HepG2 (cell line): ENCODE results near the gene VAV2. TPM values are rescaled to one million over a fixed set of nuclear protein-coding genes. Genes with fewer than 3 reads are reported as not detected.

ENCODE experiments used
- ATAC-seq: fragments of 200-7000 bp; cut with Tn5 transposase; 3 replicates; pipeline ENCODE4 v1.9.1; 2020; ENCODE audit warnings: mild to moderate bottlenecking, moderate library complexity
- BruUV-seq: library from RNA; stranded (reverse); fragments of 400-500 nt; replicated peaks from 2 replicates; lab custom pipeline; 2021; lab: Mats Ljungman, UMichigan
- CTCF ChIA-PET: fragments of 300-600 bp; formaldehyde crosslinking; extraction: SDS; loops from one replicate; lab custom pipeline; 2021; ENCODE audit warnings: low total read pairs, inconsistent platforms, low intra/inter-chr PET ratio; lab: Yijun Ruan, JAX
- POLR2A ChIA-PET: fragments of 350-600 bp; sonication (Branson Sonifier 250); formaldehyde crosslinking; loops from one replicate; lab custom pipeline; 2020; ENCODE audit warnings: antibody characterized with exemption, inconsistent platforms; lab: Yijun Ruan, JAX
- DNase-seq: peaks from one replicate; pipeline ENCODE4 v3.0.0-alpha.2; 2015; ENCODE audit warnings: low spot score
- FAIRE-seq: peaks from 3 replicates; lab custom pipeline; 2011; peaks lifted over from hg19 to GRCh38; lab: Jason Lieb, UNC
- H2AFZ ChIP-seq: one replicate; pipeline ENCODE4 v1.6.1; 2011; ENCODE audit warnings: low read length, inconsistent platforms
- H3K27ac ChIP-seq: fragments of 300-600 bp; 3 replicates; pipeline ENCODE4 v1.8.0; 2011; ENCODE audit warnings: mixed run types, mild to moderate bottlenecking, mixed read lengths, low read length, inconsistent platforms; ENCODE audit not compliant: insufficient read depth; ENCODE audit errors: extremely low read length
- H3K27me3 ChIP-seq, 2 experiments: fragments of 200-600 bp in 1 of 2; 2 replicates in 1 of 2; 3 replicates in 1 of 2; pipeline versions ENCODE4 v1.6.0 to v1.8.0; 2011; ENCODE audit warnings: low read length in 2 of 2, mild to moderate bottlenecking in 2 of 2, moderate library complexity in 2 of 2, inconsistent platforms in 1 of 2; ENCODE audit not compliant: insufficient read depth in 2 of 2, control insufficient read depth in 1 of 2
- H3K36me3 ChIP-seq, 2 experiments: fragments of 200-600 bp in 1 of 2; replicated peaks in 1 of 2; 2 replicates in 1 of 2; 3 replicates in 1 of 2; pipeline versions ENCODE4 v1.5.1 to v1.8.0; 2011; ENCODE audit warnings: low read length in 2 of 2, inconsistent platforms in 1 of 2; ENCODE audit not compliant: insufficient read depth in 2 of 2, control insufficient read depth in 1 of 2
- H3K4me1 ChIP-seq: 2 replicates; pipeline ENCODE4 v1.5.1; 2012; ENCODE audit warnings: low read length, inconsistent platforms; ENCODE audit not compliant: insufficient read depth
- H3K4me2 ChIP-seq: 2 replicates; pipeline ENCODE4 v1.6.0; 2011; ENCODE audit warnings: low read depth, low read length, inconsistent platforms
- H3K4me3 ChIP-seq, 3 experiments: fragments of 200-600 bp in 1 of 3; sonication (generic), shearing (Covaris generic) in 1 of 3; replicated peaks in 1 of 3; 2 replicates each; pipeline ENCODE4 v1.5.1; 2011 to 2016; ENCODE audit warnings: low read length in 3 of 3, inconsistent platforms in 2 of 3, low read depth in 2 of 3, mild to moderate bottlenecking in 2 of 3, control low read depth in 1 of 3, mixed read lengths in 1 of 3; ENCODE audit not compliant: insufficient read depth in 1 of 3
- H3K79me2 ChIP-seq: one replicate; pipeline ENCODE4 v1.6.1; 2011; ENCODE audit warnings: low read length, inconsistent platforms; ENCODE audit not compliant: insufficient read depth
- H3K9ac ChIP-seq: 2 replicates; pipeline ENCODE4 v1.6.0; 2011; ENCODE audit warnings: mild to moderate bottlenecking, low read depth, low read length, inconsistent platforms; ENCODE audit not compliant: insufficient read depth
- H3K9me3 ChIP-seq: 2 replicates; pipeline ENCODE4 v1.5.1; 2012; ENCODE audit warnings: mild to moderate bottlenecking, low read length
- H4K20me1 ChIP-seq: 2 replicates; pipeline ENCODE4 v1.6.0; 2011; ENCODE audit warnings: inconsistent platforms, mild to moderate bottlenecking, low read length, moderate library complexity; ENCODE audit not compliant: insufficient read depth
- AGO2 ChIP-seq: fragments of 200-400 bp; formaldehyde crosslinking; optimal IDR thresholded peaks from 2 replicates; pipeline ENCODE3; 2017; ENCODE audit warnings: mild to moderate bottlenecking, low read depth, low read length, moderate library complexity
- GFI1 ChIP-seq: sonication (generic); formaldehyde crosslinking; IDR thresholded peaks from 2 replicates; pipeline ENCODE4 v1.5.0; 2020; ENCODE audit warnings: missing genetic modification reagents, mild to moderate bottlenecking, borderline replicate concordance
- NCOR1 ChIP-seq: fragments of 200-600 bp; sonication (generic); IDR thresholded peaks from 2 replicates; pipeline ENCODE4 v1.7.0; 2017; ENCODE audit warnings: antibody characterized with exemption, low read length, borderline replicate concordance
- ZNF24 ChIP-seq: fragments of 450-650 bp; IDR thresholded peaks from 2 replicates; pipeline ENCODE4 v1.6.1; 2017; ENCODE audit warnings: antibody characterized with exemption, mild to moderate bottlenecking
- ZNF3 ChIP-seq: IDR thresholded peaks from 2 replicates; pipeline ENCODE4 v1.7.0; 2017; ENCODE audit warnings: inconsistent platforms
- WGBS: methylation state at CpG from one replicate; pipeline ENCODE4 v1.1.6; 2017; ENCODE audit warnings: low lambda C conversion rate; 5-methylcytosine and 5-hydroxymethylcytosine counted together
- in situ Hi-C: cut with HindIII; loops from 2 replicates; pipeline ENCODE4 v1.10.0; 2017; ENCODE audit warnings: low pct_unique_long_range_greater_than_20kb; ENCODE audit not compliant: extremely low pct_ligation_motif_present
- intact Hi-C: fragments of 100-400 bp; cut with micrococcal nuclease; formaldehyde crosslinking; loops from one replicate; pipeline ENCODE4 v1.10.0; 2022; ENCODE audit not compliant: unreplicated experiment
- polyA plus RNA-seq, 8 experiments: library from polyadenylated mRNA; depleted of rRNA in 3 of 8; stranded (reverse) in 7 of 8; unstranded in 1 of 8; fragments of >200 nt; fragmentation: Illumina TruSeq in 4 of 8; extraction: Trizol in 4 of 8; gene quantifications; 2 replicates each; pipeline versions ENCODE4 v1.2.1 to v1.2.3, GENCODE V29; 2011 to 2016; ENCODE audit warnings: low read depth in 4 of 8, missing spikeins in 1 of 8, mixed read lengths in 1 of 8; ENCODE audit not compliant: insufficient read depth in 1 of 8
- total RNA-seq, 5 experiments: library from RNA; depleted of rRNA; stranded (reverse); fragments of >200 nt; fragmentation: Illumina TruSeq; extraction: Trizol; gene quantifications; 2 replicates each; pipeline ENCODE4 v1.2.3, GENCODE V29; 2016; ENCODE audit warnings: low read depth in 1 of 5
- TF ChIP-seq, protein P1 (sequence below): sonication (generic); formaldehyde crosslinking; IDR thresholded peaks from 2 replicates; pipeline ENCODE4 v1.9.0; 2021; ENCODE audit warnings: mild to moderate bottlenecking, missing genetic modification reagents
- TF ChIP-seq, protein P2 (sequence below): sonication (generic); formaldehyde crosslinking; IDR thresholded peaks from 2 replicates; pipeline ENCODE4 v1.5.0; 2020; ENCODE audit warnings: missing genetic modification reagents
- TF ChIP-seq, protein P3 (sequence below): sonication (generic); formaldehyde crosslinking; IDR thresholded peaks from 2 replicates; pipeline ENCODE4 v1.4.0; 2020; ENCODE audit warnings: missing genetic modification reagents, borderline replicate concordance

The VAV2 gene
- total and polyA plus RNA-seq, 2 of the 13 experiments (the other 11 are each of a cell fraction or from before 2014, with no cell fraction given): 22.5 to 22.9 TPM

DNA sequence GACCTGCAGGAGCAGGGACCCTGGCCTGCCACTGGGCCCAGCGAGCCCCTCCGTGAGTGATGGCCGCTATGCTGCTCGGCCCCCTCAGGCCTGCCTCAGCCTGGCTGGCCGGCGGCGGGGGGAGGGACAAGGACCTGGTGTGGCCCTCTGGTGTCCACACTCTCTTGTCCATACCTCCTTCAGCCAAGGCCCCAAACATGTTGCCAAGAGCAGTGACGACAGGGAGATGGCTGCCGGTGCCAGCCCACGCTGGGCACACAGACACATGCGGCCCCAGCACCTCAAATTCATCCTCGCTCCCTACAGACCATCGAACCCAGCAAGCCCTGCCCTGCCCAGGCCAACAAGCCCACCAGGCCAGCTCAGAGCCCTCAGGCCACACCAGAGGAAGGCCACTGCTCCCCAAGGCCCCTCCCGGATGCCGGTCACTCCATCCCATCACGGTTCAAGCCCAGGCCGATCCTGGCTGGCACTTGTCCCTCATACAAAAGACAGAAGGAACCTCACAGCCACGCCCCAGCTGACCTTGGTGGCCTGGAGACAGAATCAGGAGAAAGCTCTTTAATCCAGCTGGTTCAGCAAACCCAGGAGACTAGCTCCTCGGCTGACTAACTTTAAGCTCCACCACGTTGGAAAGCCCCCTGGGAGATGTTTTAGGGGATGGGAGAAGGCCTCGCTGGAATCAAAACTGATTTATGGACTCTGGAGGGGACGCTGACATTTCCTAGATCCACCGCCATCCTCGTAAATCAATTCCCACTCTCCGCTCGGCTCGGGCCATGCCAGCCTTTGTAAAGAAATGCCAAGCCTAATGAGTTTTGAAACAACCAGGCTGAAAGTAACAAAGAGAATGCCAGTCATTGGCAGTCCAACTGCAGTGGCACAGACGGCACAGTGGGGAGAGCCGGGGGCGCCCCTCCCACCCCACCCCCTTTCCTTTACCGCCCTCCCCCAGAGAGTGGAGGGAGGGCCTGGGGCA is 84.9 kb downstream of the VAV2 start:
- DNase-seq: no peak
- CTCF ChIA-PET: no interaction called here

DNA sequence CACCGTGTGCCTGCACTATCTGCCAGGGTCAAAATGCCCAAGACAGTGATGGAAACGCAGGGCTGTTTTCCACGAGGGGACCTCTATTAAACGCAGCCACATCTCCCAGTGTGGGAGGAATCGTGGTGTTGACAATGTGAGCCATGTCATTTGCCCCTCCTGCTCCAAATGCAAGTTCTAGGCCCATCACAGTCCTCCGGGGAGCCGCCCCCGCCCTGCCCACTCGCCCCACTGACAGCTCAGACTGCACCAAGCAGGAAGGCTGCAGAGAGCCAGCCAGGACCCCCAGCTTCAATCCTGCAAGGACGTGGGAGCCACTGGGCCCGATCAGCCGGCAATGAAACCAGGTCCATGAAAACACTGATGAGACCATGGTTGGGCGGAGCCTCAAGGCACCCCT is 85.9 kb downstream of the VAV2 start:
- H3K79me2 ChIP-seq: peaks cover 70% of the 10 kb centered on the region
- in situ Hi-C loops (no loop called here), intact Hi-C loops (no loop called here)
- ATAC-seq (no peak), FAIRE-seq (no peak), DNase-seq (no peak)
- H4K20me1 ChIP-seq: 0 out of 2 replicates have a peak, but pooled peaks cover 2% of the 10 kb centered on the region
- ChIA-PET POLR2A (interaction anchor here (0.7 to 1.0 kb wide), 2 partner anchors 12 to 14 kb away, joined by 3 read pairs; no protein-coding TSS in a partner anchor), CTCF (no interaction called here)
- no peaks in the 10 kb centered on the region for H3K4me1 ChIP-seq
- H3K9me3 ChIP-seq: no peaks in the 10 kb centered on the region
- no TSS peak for BruUV-seq
- 100% methylated on average over 4 of the region's 13 CpGs for whole genome bisulfite sequencing
- H2AFZ ChIP-seq: no peak overlapping the region
- H3K9ac ChIP-seq: no peak overlapping the region
- no peak overlapping the region for H3K4me2 ChIP-seq
- no peak overlapping the region for H3K4me3 ChIP-seq
- no peak overlapping the region for H3K27ac ChIP-seq
- no peaks in the 10 kb centered on the region for H3K27me3 ChIP-seq
- H3K36me3 ChIP-seq: peaks cover 2 to 6% of the 10 kb centered on the region in 2 experiments; a peak in 3 of 5 replicates
- TF ChIP-seq, protein P1, sequence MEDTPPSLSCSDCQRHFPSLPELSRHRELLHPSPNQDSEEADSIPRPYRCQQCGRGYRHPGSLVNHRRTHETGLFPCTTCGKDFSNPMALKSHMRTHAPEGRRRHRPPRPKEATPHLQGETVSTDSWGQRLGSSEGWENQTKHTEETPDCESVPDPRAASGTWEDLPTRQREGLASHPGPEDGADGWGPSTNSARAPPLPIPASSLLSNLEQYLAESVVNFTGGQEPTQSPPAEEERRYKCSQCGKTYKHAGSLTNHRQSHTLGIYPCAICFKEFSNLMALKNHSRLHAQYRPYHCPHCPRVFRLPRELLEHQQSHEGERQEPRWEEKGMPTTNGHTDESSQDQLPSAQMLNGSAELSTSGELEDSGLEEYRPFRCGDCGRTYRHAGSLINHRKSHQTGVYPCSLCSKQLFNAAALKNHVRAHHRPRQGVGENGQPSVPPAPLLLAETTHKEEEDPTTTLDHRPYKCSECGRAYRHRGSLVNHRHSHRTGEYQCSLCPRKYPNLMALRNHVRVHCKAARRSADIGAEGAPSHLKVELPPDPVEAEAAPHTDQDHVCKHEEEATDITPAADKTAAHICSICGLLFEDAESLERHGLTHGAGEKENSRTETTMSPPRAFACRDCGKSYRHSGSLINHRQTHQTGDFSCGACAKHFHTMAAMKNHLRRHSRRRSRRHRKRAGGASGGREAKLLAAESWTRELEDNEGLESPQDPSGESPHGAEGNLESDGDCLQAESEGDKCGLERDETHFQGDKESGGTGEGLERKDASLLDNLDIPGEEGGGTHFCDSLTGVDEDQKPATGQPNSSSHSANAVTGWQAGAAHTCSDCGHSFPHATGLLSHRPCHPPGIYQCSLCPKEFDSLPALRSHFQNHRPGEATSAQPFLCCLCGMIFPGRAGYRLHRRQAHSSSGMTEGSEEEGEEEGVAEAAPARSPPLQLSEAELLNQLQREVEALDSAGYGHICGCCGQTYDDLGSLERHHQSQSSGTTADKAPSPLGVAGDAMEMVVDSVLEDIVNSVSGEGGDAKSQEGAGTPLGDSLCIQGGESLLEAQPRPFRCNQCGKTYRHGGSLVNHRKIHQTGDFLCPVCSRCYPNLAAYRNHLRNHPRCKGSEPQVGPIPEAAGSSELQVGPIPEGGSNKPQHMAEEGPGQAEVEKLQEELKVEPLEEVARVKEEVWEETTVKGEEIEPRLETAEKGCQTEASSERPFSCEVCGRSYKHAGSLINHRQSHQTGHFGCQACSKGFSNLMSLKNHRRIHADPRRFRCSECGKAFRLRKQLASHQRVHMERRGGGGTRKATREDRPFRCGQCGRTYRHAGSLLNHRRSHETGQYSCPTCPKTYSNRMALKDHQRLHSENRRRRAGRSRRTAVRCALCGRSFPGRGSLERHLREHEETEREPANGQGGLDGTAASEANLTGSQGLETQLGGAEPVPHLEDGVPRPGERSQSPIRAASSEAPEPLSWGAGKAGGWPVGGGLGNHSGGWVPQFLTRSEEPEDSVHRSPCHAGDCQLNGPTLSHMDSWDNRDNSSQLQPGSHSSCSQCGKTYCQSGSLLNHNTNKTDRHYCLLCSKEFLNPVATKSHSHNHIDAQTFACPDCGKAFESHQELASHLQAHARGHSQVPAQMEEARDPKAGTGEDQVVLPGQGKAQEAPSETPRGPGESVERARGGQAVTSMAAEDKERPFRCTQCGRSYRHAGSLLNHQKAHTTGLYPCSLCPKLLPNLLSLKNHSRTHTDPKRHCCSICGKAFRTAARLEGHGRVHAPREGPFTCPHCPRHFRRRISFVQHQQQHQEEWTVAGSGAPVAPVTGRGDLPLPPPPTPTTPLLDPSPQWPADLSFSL (CRISPR knock-in tag): no peak
- TF ChIP-seq ZNF3 (CRISPR knock-in tag) (no peak), NCOR1 (no peak), ZNF24 (no peak)
- TF ChIP-seq, protein P2, sequence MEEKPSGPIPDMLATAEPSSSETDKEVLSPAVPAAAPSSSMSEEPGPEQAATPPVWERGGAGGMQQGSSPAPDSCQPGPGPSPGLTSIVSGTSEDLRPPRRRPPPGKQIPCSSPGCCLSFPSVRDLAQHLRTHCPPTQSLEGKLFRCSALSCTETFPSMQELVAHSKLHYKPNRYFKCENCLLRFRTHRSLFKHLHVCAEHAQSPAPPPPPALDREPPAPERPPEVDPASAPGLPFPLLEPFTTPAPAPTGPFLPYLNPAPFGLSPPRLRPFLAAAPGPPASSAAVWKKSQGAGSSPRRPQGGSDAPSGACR (CRISPR knock-in tag): no peak
- TF ChIP-seq, protein P3, sequence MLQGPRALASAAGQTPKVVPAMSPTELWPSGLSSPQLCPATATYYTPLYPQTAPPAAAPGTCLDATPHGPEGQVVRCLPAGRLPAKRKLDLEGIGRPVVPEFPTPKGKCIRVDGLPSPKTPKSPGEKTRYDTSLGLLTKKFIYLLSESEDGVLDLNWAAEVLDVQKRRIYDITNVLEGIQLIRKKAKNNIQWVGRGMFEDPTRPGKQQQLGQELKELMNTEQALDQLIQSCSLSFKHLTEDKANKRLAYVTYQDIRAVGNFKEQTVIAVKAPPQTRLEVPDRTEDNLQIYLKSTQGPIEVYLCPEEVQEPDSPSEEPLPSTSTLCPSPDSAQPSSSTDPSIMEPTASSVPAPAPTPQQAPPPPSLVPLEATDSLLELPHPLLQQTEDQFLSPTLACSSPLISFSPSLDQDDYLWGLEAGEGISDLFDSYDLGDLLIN (CRISPR knock-in tag): no peak

More for the DNA sequence above, 84.9 kb downstream of the VAV2 start:
- no peaks in the 10 kb centered on the region for H3K27me3 ChIP-seq
- BruUV-seq: no TSS peak
- TF ChIP-seq GFI1 (CRISPR knock-in tag) (no peak), AGO2 (peak; percentile 49)
- FAIRE-seq (no peak), ATAC-seq (no peak)
- H3K4me3 ChIP-seq: no peak overlapping the region
- H3K9me3 ChIP-seq: no peaks in the 10 kb centered on the region
- H3K36me3 ChIP-seq: peaks cover 4 to 8% of the 10 kb centered on the region in 2 experiments; a peak in 3 of 5 replicates
- H3K4me1 ChIP-seq: peaks cover 9% of the 10 kb centered on the region; the same call in 1 of the 2 replicates
- in situ Hi-C loops (no loop called here), intact Hi-C loops (no loop called here)
- POLR2A ChIA-PET: interaction anchor here (1.0 kb wide), 1 partner anchor 13 kb away, joined by 3 read pairs; no protein-coding TSS in a partner anchor
- H3K4me2 ChIP-seq: no peak overlapping the region
- WGBS: 97% methylated on average over 18 of the region's 31 CpGs
- H2AFZ ChIP-seq: no peak overlapping the region
- no peak overlapping the region for H3K9ac ChIP-seq
- H4K20me1 ChIP-seq: 0 out of 2 replicates have a peak, but pooled peaks cover 2% of the 10 kb centered on the region
- peaks cover 75% of the 10 kb centered on the region for H3K79me2 ChIP-seq
- no peak overlapping the region for H3K27ac ChIP-seq
